CD4-positive, alpha-beta T cell treated with Interleukin-12 subunit alpha and Interleukin-12 subunit beta, for 1 hour (primary cell): ENCODE data around the gene CAMK1D.
"Not testable (repeated sequence)": the region's sequence is repeated elsewhere in the genome, so short reads cannot be mapped to it uniquely, and the experiment has no call there.

Experiments used
- DNase-seq: peaks from one replicate; pipeline ENCODE4 v3.0.0-alpha.2; 2020

The CAMK1D gene

GRCh38 chr10:12470719-12471118, 121.4 kb downstream of the CAMK1D start:
- no peak for DNase-seq

- DNase-seq: no peak
Observed at GRCh38 chr10:12471135-12471534, 121.8 kb downstream of the CAMK1D start.

- DNase-seq: no peak
Observed at GRCh38 chr10:12473491-12473890, 124.1 kb downstream of the CAMK1D start.

GRCh38 chr10:12474727-12475412, 125.5 kb downstream of the CAMK1D start:
- DNase-seq: no peak

- DNase-seq: no peak
Observed at GRCh38 chr10:12476656-12477055, 127.3 kb downstream of the CAMK1D start.

- DNase-seq: no peak
Observed at GRCh38 chr10:12479437-12479844, 130.1 kb downstream of the CAMK1D start.

GRCh38 chr10:12479924-12480323, 130.6 kb downstream of the CAMK1D start:
- DNase-seq: no peak

GRCh38 chr10:12480440-12480839, 131.1 kb downstream of the CAMK1D start:
- no peak for DNase-seq

- no peak for DNase-seq
Observed at GRCh38 chr10:12481924-12482323, 132.6 kb downstream of the CAMK1D start.

GRCh38 chr10:12482587-12482986, 133.2 kb downstream of the CAMK1D start:
- no peak for DNase-seq

- no peak for DNase-seq
Observed at GRCh38 chr10:12484002-12484918, 134.9 kb downstream of the CAMK1D start.

- peak; percentile 9 for DNase-seq
Observed at GRCh38 chr10:12484941-12485805, 135.8 kb downstream of the CAMK1D start.

- DNase-seq: no peak
Observed at GRCh38 chr10:12487366-12487765, 138.0 kb downstream of the CAMK1D start.

- no peak for DNase-seq
Observed at GRCh38 chr10:12488626-12489025, 139.3 kb downstream of the CAMK1D start.

- DNase-seq: no peak
Observed at GRCh38 chr10:12489357-12489756, 140.0 kb downstream of the CAMK1D start.

GRCh38 chr10:12489806-12490205, 140.5 kb downstream of the CAMK1D start:
- no peak for DNase-seq

GRCh38 chr10:12490963-12491362, 141.6 kb downstream of the CAMK1D start:
- no peak for DNase-seq

- DNase-seq: no peak
Observed at GRCh38 chr10:12491491-12491890, 142.1 kb downstream of the CAMK1D start.

- DNase-seq: no peak
Observed at GRCh38 chr10:12492016-12492415, 142.7 kb downstream of the CAMK1D start.

- DNase-seq: not testable (repeated sequence)
Observed at GRCh38 chr10:12497046-12497445, 147.7 kb downstream of the CAMK1D start.

- no peak for DNase-seq
Observed at GRCh38 chr10:12499076-12499986, 150.0 kb downstream of the CAMK1D start.
